ENCODE data around the gene GPR137. TPM values are rescaled to one million over a fixed set of nuclear protein-coding genes. Genes with fewer than 3 reads are reported as not detected.

Gene GPR137
- total RNA-seq, 1 donor from 2014 or later, result 4.9 TPM

GRCh38 chr11:64261556-64262080 lies 24.0 kb upstream of the GPR137 start:
- H3K27ac Mint-ChIP-seq, result no peak overlapping the region
- Histone ChIP-seq H3K27ac (no peak overlapping the region), H3K27me3 (no peaks in the 10 kb centered on the region), H3F3A (ENCODE audit: low read depth) (no peaks in the 10 kb centered on the region), H3K4me2 (no peak overlapping the region), H3K4me1 (no peaks in the 10 kb centered on the region), H3K9ac (no peak overlapping the region), H2AFZ (replicated peaks) (no peak overlapping the region), H3K79me2 (ENCODE audit: low read depth) (no peaks in the 10 kb centered on the region), H3K36me3 (no peaks in the 10 kb centered on the region), H3K4me3 (no peak overlapping the region), H3K9me3 (ENCODE audit: low read depth) (no peaks in the 10 kb centered on the region), H4K20me1 (ENCODE audit: low read depth) (no peaks in the 10 kb centered on the region)
- H3K4me1 Mint-ChIP-seq, result peaks cover 3% of the 10 kb centered on the region
- no peak for DNase-seq (ENCODE audit: low spot score)
- H3K9me3 Mint-ChIP-seq, result no peaks in the 10 kb centered on the region
- peaks cover 21% of the 10 kb centered on the region for H3K36me3 Mint-ChIP-seq
- H3K4me3 Mint-ChIP-seq, result no peak overlapping the region
- H3K27me3 Mint-ChIP-seq (ENCODE audit: insufficient read depth, low read depth), result peaks cover 12% of the 10 kb centered on the region
- TF ChIP-seq EZH2 (IDR thresholded peaks at IDR 0.05), result no peak
- TF ChIP-seq EZH2phosphoT487 (IDR thresholded peaks at IDR 0.05), result no peak
- no peak for TF ChIP-seq CTCF (IDR thresholded peaks at IDR 0.05)

DNA sequence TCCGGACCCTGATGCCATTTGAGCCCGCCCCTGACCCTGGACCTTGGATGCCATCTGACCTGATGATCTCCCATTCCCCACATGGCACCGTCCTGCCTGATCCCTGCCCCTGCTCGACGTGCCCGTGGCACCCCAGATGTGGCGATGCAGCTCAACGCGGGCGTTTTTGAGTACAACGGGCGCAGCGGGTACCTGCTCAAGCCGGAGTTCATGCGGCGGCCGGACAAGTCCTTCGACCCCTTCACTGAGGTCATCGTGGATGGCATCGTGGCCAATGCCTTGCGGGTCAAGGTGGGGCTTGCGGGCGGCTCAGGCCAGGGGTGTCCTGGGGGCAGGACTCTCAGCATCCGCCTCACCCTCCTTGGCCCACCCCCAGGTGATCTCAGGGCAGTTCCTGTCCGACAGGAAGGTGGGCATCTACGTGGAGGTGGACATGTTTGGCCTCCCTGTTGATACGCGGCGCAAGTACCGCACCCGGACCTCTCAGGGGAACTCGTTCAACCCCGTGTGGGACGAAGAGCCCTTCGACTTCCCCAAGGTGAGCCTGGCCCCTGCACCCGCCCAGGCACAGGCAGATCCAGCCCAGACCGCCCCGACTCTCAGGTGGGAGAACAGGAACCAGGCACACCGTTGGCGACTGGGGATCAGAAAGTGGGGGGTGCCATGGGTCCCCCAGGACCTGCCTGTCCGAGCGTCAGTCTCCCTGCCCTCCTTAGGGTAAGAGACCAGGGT lies 23.2 kb upstream of the GPR137 start:
- Mint-ChIP-seq H3K9me3 (no peaks in the 10 kb centered on the region), H3K4me1 (peaks cover 3% of the 10 kb centered on the region), H3K4me3 (no peak overlapping the region), H3K27me3 (ENCODE audit: insufficient read depth, low read depth) (peaks cover 12% of the 10 kb centered on the region), H3K27ac (peak overlapping the region; percentile 46), H3K36me3 (peaks cover 21% of the 10 kb centered on the region)
- Histone ChIP-seq H3K4me1 (no peaks in the 10 kb centered on the region), H3K79me2 (ENCODE audit: low read depth) (no peaks in the 10 kb centered on the region), H2AFZ (replicated peaks) (no peak overlapping the region), H3K9me3 (ENCODE audit: low read depth) (no peaks in the 10 kb centered on the region), H3F3A (ENCODE audit: low read depth) (no peaks in the 10 kb centered on the region), H3K9ac (no peak overlapping the region), H4K20me1 (ENCODE audit: low read depth) (no peaks in the 10 kb centered on the region), H3K36me3 (no peaks in the 10 kb centered on the region), H3K27ac (no peak overlapping the region), H3K4me3 (no peak overlapping the region), H3K27me3 (no peaks in the 10 kb centered on the region), H3K4me2 (no peak overlapping the region)
- no peak for TF ChIP-seq EZH2 (IDR thresholded peaks at IDR 0.05)
- no peak for TF ChIP-seq EZH2phosphoT487 (IDR thresholded peaks at IDR 0.05)
- TF ChIP-seq CTCF (IDR thresholded peaks at IDR 0.05), result no peak
- DNase-seq (ENCODE audit: low spot score), result no peak

- H2AFZ ChIP-seq (replicated peaks), result no peak overlapping the region
- Mint-ChIP-seq H3K27ac (peak overlapping the region; percentile 69), H3K36me3 (peaks cover 18% of the 10 kb centered on the region), H3K27me3 (ENCODE audit: insufficient read depth, low read depth) (peaks cover 9% of the 10 kb centered on the region), H3K9me3 (no peaks in the 10 kb centered on the region), H3K4me3 (peak overlapping the region; percentile 67), H3K4me1 (peaks cover 11% of the 10 kb centered on the region)
- no peak overlapping the region for H3K4me2 ChIP-seq
- H3K4me1 ChIP-seq, result no peaks in the 10 kb centered on the region
- peaks cover 6% of the 10 kb centered on the region for H3F3A ChIP-seq (ENCODE audit: low read depth)
- no peaks in the 10 kb centered on the region for H3K79me2 ChIP-seq (ENCODE audit: low read depth)
- H3K27me3 ChIP-seq, result no peaks in the 10 kb centered on the region
- no peaks in the 10 kb centered on the region for H3K9me3 ChIP-seq (ENCODE audit: low read depth)
- TF ChIP-seq CTCF (IDR thresholded peaks at IDR 0.05), result peak; percentile 13
- TF ChIP-seq EZH2phosphoT487 (IDR thresholded peaks at IDR 0.05), result no peak
- H4K20me1 ChIP-seq (ENCODE audit: low read depth), result no peaks in the 10 kb centered on the region
- no peaks in the 10 kb centered on the region for H3K36me3 ChIP-seq
- H3K27ac ChIP-seq, result no peak overlapping the region
- no peak overlapping the region for H3K4me3 ChIP-seq
- DNase-seq (ENCODE audit: low spot score), result peak; percentile 61
- peak overlapping the region; percentile 38 for H3K9ac ChIP-seq
These were observed 22.4 kb upstream of the GPR137 start for GRCh38 chr11:64263021-64263946.

All from neural progenitor cell (in vitro differentiated cells).